ENCODE data around the gene MFSD6. TPM values are rescaled to one million over a fixed set of nuclear protein-coding genes. Genes with fewer than 3 reads are reported as not detected.

MFSD6 gene
- total and polyA plus RNA-seq, 2 donors (not counting 1 experiment from before 2014, with no cell fraction given): 31.4 to 50.8 TPM

GRCh38 chr2:190446193-190446592 is 38.0 kb downstream of the MFSD6 start:
- DNase-seq (ENCODE audit: low read depth in 2 of 2): no peak
- no peaks in the 10 kb centered on the region for H4K20me1 ChIP-seq (ENCODE audit: control insufficient read depth, extremely low read depth, insufficient read depth, low read length)
- no peaks in the 10 kb centered on the region for H3K36me3 ChIP-seq (ENCODE audit: control insufficient read depth, insufficient read depth, low read length)
- no peaks in the 10 kb centered on the region for H3K4me1 ChIP-seq (ENCODE audit: control insufficient read depth, extremely low read depth, insufficient read depth, low read length)
- no peak overlapping the region for H2AFZ ChIP-seq (ENCODE audit: low read length)
- H3K79me2 ChIP-seq (ENCODE audit: control insufficient read depth, insufficient read depth, low read length): no peaks in the 10 kb centered on the region
- no peak for TF ChIP-seq EZH2 (IDR thresholded peaks at IDR 0.05; ENCODE audit: low read length, missing control alignments)
- TF ChIP-seq CTCF (conservative IDR thresholded peaks at IDR 0.05 in 1 of 2, IDR thresholded peaks at IDR 0.05 in 1 of 2; ENCODE audit: low read depth in 1 of 2, low read length in 2 of 2): no peak
- no peak overlapping the region for H3K9ac ChIP-seq (ENCODE audit: insufficient read depth, low read length)
- no peak overlapping the region for H3K4me2 ChIP-seq (ENCODE audit: extremely low read depth, insufficient read depth, low read length)
- no peaks in the 10 kb centered on the region for H3K9me3 ChIP-seq (ENCODE audit: control insufficient read depth, insufficient read depth, low read depth, low read length)
- H3K27me3 ChIP-seq (ENCODE audit: control insufficient read depth, insufficient read depth, low read length): no peaks in the 10 kb centered on the region
- H3K4me3 ChIP-seq (replicated peaks in 1 of 4; ENCODE audit: control extremely low read depth in 1 of 4, insufficient read depth in 1 of 4, low read depth in 3 of 4, low read length in 4 of 4): no peak overlapping the region
- no peak overlapping the region for H3K27ac ChIP-seq (ENCODE audit: insufficient read depth, low read length)

GRCh38 chr2:190446750-190447516 is 38.8 kb downstream of the MFSD6 start:
- DNase-seq (ENCODE audit: low read depth in 2 of 2): peak in 1 of 2 donors; percentile 26
- Histone ChIP-seq H3K4me2 (ENCODE audit: extremely low read depth, insufficient read depth, low read length) (no peak overlapping the region), H3K4me3 (replicated peaks in 1 of 4; ENCODE audit: control extremely low read depth in 1 of 4, insufficient read depth in 1 of 4, low read depth in 3 of 4, low read length in 4 of 4) (no peak overlapping the region), H3K27ac (ENCODE audit: insufficient read depth, low read length) (no peak overlapping the region), H3K36me3 (ENCODE audit: control insufficient read depth, insufficient read depth, low read length) (no peaks in the 10 kb centered on the region), H3K27me3 (ENCODE audit: control insufficient read depth, insufficient read depth, low read length) (no peaks in the 10 kb centered on the region), H2AFZ (ENCODE audit: low read length) (no peak overlapping the region), H3K9ac (ENCODE audit: insufficient read depth, low read length) (no peak overlapping the region), H3K4me1 (ENCODE audit: control insufficient read depth, extremely low read depth, insufficient read depth, low read length) (no peaks in the 10 kb centered on the region), H4K20me1 (ENCODE audit: control insufficient read depth, extremely low read depth, insufficient read depth, low read length) (no peaks in the 10 kb centered on the region), H3K9me3 (ENCODE audit: control insufficient read depth, insufficient read depth, low read depth, low read length) (no peaks in the 10 kb centered on the region), H3K79me2 (ENCODE audit: control insufficient read depth, insufficient read depth, low read length) (no peaks in the 10 kb centered on the region)
- TF ChIP-seq CTCF (conservative IDR thresholded peaks at IDR 0.05 in 1 of 2, IDR thresholded peaks at IDR 0.05 in 1 of 2; ENCODE audit: low read depth in 1 of 2, low read length in 2 of 2): no peak
- TF ChIP-seq EZH2 (IDR thresholded peaks at IDR 0.05; ENCODE audit: low read length, missing control alignments): no peak

GRCh38 chr2:190447766-190448165 is 39.6 kb downstream of the MFSD6 start:
- H3K27me3 ChIP-seq (ENCODE audit: control insufficient read depth, insufficient read depth, low read length): no peaks in the 10 kb centered on the region
- H3K4me1 ChIP-seq (ENCODE audit: control insufficient read depth, extremely low read depth, insufficient read depth, low read length): no peaks in the 10 kb centered on the region
- H4K20me1 ChIP-seq (ENCODE audit: control insufficient read depth, extremely low read depth, insufficient read depth, low read length): no peaks in the 10 kb centered on the region
- H3K4me2 ChIP-seq (ENCODE audit: extremely low read depth, insufficient read depth, low read length): no peak overlapping the region
- no peak overlapping the region for H3K27ac ChIP-seq (ENCODE audit: insufficient read depth, low read length)
- no peak overlapping the region for H3K9ac ChIP-seq (ENCODE audit: insufficient read depth, low read length)
- no peak overlapping the region for H3K4me3 ChIP-seq (replicated peaks in 1 of 4; ENCODE audit: control extremely low read depth in 1 of 4, insufficient read depth in 1 of 4, low read depth in 3 of 4, low read length in 4 of 4)
- no peak for DNase-seq (ENCODE audit: low read depth in 2 of 2)
- H3K79me2 ChIP-seq (ENCODE audit: control insufficient read depth, insufficient read depth, low read length): no peaks in the 10 kb centered on the region
- no peak for TF ChIP-seq CTCF (conservative IDR thresholded peaks at IDR 0.05 in 1 of 2, IDR thresholded peaks at IDR 0.05 in 1 of 2; ENCODE audit: low read depth in 1 of 2, low read length in 2 of 2)
- H2AFZ ChIP-seq (ENCODE audit: low read length): no peak overlapping the region
- H3K36me3 ChIP-seq (ENCODE audit: control insufficient read depth, insufficient read depth, low read length): no peaks in the 10 kb centered on the region
- no peaks in the 10 kb centered on the region for H3K9me3 ChIP-seq (ENCODE audit: control insufficient read depth, insufficient read depth, low read depth, low read length)
